HEK293 (cell line): ENCODE data around the gene BICD2.

Source experiments
- CTCF ChIA-PET: fragments of 350-600 bp; formaldehyde crosslinking; extraction: SDS; loops from one replicate; lab custom pipeline; 2021; ENCODE audit warnings: antibody characterized with exemption; lab: Yijun Ruan, JAX
- POLR2A ChIA-PET: fragments of 300-600 bp; formaldehyde crosslinking; extraction: SDS; loops from one replicate; lab custom pipeline; 2020; ENCODE audit warnings: antibody characterized with exemption, inconsistent platforms; lab: Yijun Ruan, JAX
- H3K27ac ChIP-seq: fragments of 200-500 bp; sonication (Bioruptor generic); 2 replicates; pipeline ENCODE4 v1.5.1; 2014; ENCODE audit warnings: low read depth, low read length, control low read depth, inconsistent platforms; ENCODE audit errors: extremely low read depth
- H3K36me3 ChIP-seq, 2 experiments: fragments of 200-500 bp in 1 of 2; sonication (Bioruptor generic) in 1 of 2; 1 replicate in 1 of 2; 2 replicates in 1 of 2; pipeline ENCODE4 v1.5.1; 2014 to 2017; ENCODE audit warnings: inconsistent platforms in 2 of 2, low read length in 2 of 2; ENCODE audit not compliant: control insufficient read depth in 2 of 2, insufficient read depth in 1 of 2
- H3K4me1 ChIP-seq: fragments of 200-500 bp; sonication (Bioruptor generic); 2 replicates; pipeline ENCODE4 v1.5.1; 2014; ENCODE audit warnings: mild to moderate bottlenecking, low read length, inconsistent platforms; ENCODE audit not compliant: control insufficient read depth, insufficient read depth
- H3K4me3 ChIP-seq: 2 replicates; pipeline ENCODE4 v1.5.1; 2011; ENCODE audit warnings: low read depth, mild to moderate bottlenecking, control low read depth, low read length, moderate library complexity
- H3K9me3 ChIP-seq: fragments of 200-500 bp; sonication (Bioruptor generic); 2 replicates; pipeline ENCODE4 v1.5.1; 2014; ENCODE audit warnings: low read depth, low read length, inconsistent platforms; ENCODE audit not compliant: control insufficient read depth, insufficient read depth
- CTCF ChIP-seq: fragments of 450-650 bp; formaldehyde crosslinking; IDR thresholded peaks from 2 replicates; pipeline ENCODE4 v1.5.1; 2016; ENCODE audit warnings: missing biosample characterization, missing genetic modification characterization
- GLIS1 ChIP-seq: fragments of 450-650 bp; formaldehyde crosslinking; IDR thresholded peaks from 2 replicates; pipeline ENCODE4 v1.5.1; 2016; ENCODE audit warnings: missing biosample characterization, missing genetic modification characterization
- HOXD13 ChIP-seq: sonication (generic); formaldehyde crosslinking; IDR thresholded peaks from 2 replicates; pipeline ENCODE4 v1.8.0; 2022; ENCODE audit warnings: missing genetic modification reagents, borderline replicate concordance
- KLF16 ChIP-seq: fragments of 450-650 bp; formaldehyde crosslinking; IDR thresholded peaks from 2 replicates; pipeline ENCODE4 v1.5.1; 2017; ENCODE audit warnings: missing biosample characterization, missing genetic modification characterization
- ZIC2 ChIP-seq: fragments of 450-650 bp; formaldehyde crosslinking; IDR thresholded peaks from 2 replicates; pipeline ENCODE4 v1.5.1; 2016; ENCODE audit warnings: missing biosample characterization, missing genetic modification characterization
- ZNF214 ChIP-seq: fragments of 450-650 bp; formaldehyde crosslinking; IDR thresholded peaks from 2 replicates; pipeline ENCODE4 v1.5.1; 2017; ENCODE audit warnings: missing biosample characterization, mild to moderate bottlenecking, missing genetic modification characterization, borderline replicate concordance
- ZNF354C ChIP-seq: fragments of 450-650 bp; formaldehyde crosslinking; IDR thresholded peaks from 2 replicates; pipeline ENCODE4 v1.5.1; 2016; ENCODE audit warnings: missing biosample characterization, missing genetic modification characterization, low read depth, borderline replicate concordance
- ZNF426 ChIP-seq: fragments of 450-650 bp; formaldehyde crosslinking; IDR thresholded peaks from 2 replicates; pipeline ENCODE4 v1.5.1; 2017; ENCODE audit warnings: missing biosample characterization, missing genetic modification characterization, mild to moderate bottlenecking, inconsistent platforms, moderate library complexity
- ZNF623 ChIP-seq: fragments of 450-650 bp; formaldehyde crosslinking; IDR thresholded peaks from 2 replicates; pipeline ENCODE4 v1.5.1; 2016; ENCODE audit warnings: missing biosample characterization, missing genetic modification characterization
- ZNF704 ChIP-seq: fragments of 450-650 bp; formaldehyde crosslinking; IDR thresholded peaks from 2 replicates; pipeline ENCODE4 v1.5.1; 2016; ENCODE audit warnings: missing biosample characterization, missing genetic modification characterization
- ZNF792 ChIP-seq: fragments of 450-650 bp; formaldehyde crosslinking; IDR thresholded peaks from 2 replicates; pipeline ENCODE4 v1.5.1; 2016; ENCODE audit warnings: missing biosample characterization, missing genetic modification characterization
- ZSCAN16 ChIP-seq: fragments of 450-650 bp; formaldehyde crosslinking; IDR thresholded peaks from 2 replicates; pipeline ENCODE4 v1.5.1; 2016; ENCODE audit warnings: missing biosample characterization, missing genetic modification characterization
- TF ChIP-seq, protein P1 (sequence below): fragments of 450-650 bp; formaldehyde crosslinking; IDR thresholded peaks from 2 replicates; pipeline ENCODE4 v1.5.1; 2016; ENCODE audit warnings: missing biosample characterization, missing genetic modification characterization
- TF ChIP-seq, protein P2 (sequence below): fragments of 450-650 bp; formaldehyde crosslinking; IDR thresholded peaks from 2 replicates; pipeline ENCODE4 v1.5.1; 2017; ENCODE audit warnings: missing biosample characterization, missing genetic modification characterization

The BICD2 gene

DNA sequence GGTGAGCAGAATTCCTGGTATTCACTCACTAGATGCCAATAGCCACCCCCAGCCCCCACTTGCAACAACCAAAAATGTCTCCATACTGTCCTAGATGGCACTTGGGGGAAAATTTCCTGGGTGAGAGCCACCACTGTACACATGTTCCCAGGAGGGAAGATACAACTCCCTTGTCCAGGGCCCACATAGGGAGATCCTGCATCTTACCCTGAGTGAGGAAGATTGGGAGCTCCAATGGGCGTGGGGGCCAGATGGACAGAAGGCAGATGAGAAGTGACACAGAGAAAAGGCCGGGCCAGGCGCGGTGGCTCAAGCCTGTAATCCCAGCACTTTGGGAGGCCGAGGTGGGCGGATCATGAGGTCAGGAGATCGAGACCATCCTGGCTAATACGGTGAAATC is 82.4 kb downstream of the BICD2 start:
- Histone ChIP-seq H3K4me1 (no peaks in the 10 kb centered on the region), H3K36me3 (no peaks in the 10 kb centered on the region), H3K4me3 (no peak overlapping the region), H3K9me3 (no peaks in the 10 kb centered on the region), H3K27ac (no peak overlapping the region)
- CTCF ChIA-PET = no interaction called here
- POLR2A ChIA-PET = no interaction called here
- no peak for TF ChIP-seq ZNF792
- no peak for TF ChIP-seq ZNF214
- TF ChIP-seq, protein P1, sequence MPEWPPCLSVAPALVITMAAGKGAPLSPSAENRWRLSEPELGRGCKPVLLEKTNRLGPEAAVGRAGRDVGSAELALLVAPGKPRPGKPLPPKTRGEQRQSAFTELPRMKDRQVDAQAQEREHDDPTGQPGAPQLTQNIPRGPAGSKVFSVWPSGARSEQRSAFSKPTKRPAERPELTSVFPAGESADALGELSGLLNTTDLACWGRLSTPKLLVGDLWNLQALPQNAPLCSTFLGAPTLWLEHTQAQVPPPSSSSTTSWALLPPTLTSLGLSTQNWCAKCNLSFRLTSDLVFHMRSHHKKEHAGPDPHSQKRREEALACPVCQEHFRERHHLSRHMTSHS = no peak
- no peak for TF ChIP-seq HOXD13 (CRISPR knock-in tag)
- no peak for TF ChIP-seq ZNF704 (tag by site-specific recombination)
- TF ChIP-seq ZNF623 (tag by site-specific recombination) = no peak
- TF ChIP-seq KLF16 (tag by site-specific recombination) = no peak
- TF ChIP-seq ZSCAN16 = no peak
- no peak for TF ChIP-seq CTCF (tag by site-specific recombination)
- TF ChIP-seq ZNF426 = no peak
- TF ChIP-seq ZNF354C (tag by site-specific recombination) = no peak
- TF ChIP-seq, all 188 proteins: peak for 0

- POLR2A ChIA-PET = no interaction called here
- no peak overlapping the region for H3K27ac ChIP-seq
- H3K4me3 ChIP-seq = no peak overlapping the region
- no peaks in the 10 kb centered on the region for H3K9me3 ChIP-seq
- CTCF ChIA-PET = interaction anchor here (0.5 kb wide), 1 partner anchor 50 kb away, joined by 3 read pairs; no protein-coding TSS in a partner anchor
- no peaks in the 10 kb centered on the region for H3K36me3 ChIP-seq
- TF ChIP-seq GLIS1 (tag by site-specific recombination) (peak; percentile 47), ZIC2 (tag by site-specific recombination) (0 out of 2 replicates have a peak, but pooled peaks have one; percentile 10)
- TF ChIP-seq, protein P2, sequence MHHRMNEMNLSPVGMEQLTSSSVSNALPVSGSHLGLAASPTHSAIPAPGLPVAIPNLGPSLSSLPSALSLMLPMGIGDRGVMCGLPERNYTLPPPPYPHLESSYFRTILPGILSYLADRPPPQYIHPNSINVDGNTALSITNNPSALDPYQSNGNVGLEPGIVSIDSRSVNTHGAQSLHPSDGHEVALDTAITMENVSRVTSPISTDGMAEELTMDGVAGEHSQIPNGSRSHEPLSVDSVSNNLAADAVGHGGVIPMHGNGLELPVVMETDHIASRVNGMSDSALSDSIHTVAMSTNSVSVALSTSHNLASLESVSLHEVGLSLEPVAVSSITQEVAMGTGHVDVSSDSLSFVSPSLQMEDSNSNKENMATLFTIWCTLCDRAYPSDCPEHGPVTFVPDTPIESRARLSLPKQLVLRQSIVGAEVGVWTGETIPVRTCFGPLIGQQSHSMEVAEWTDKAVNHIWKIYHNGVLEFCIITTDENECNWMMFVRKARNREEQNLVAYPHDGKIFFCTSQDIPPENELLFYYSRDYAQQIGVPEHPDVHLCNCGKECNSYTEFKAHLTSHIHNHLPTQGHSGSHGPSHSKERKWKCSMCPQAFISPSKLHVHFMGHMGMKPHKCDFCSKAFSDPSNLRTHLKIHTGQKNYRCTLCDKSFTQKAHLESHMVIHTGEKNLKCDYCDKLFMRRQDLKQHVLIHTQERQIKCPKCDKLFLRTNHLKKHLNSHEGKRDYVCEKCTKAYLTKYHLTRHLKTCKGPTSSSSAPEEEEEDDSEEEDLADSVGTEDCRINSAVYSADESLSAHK (tag by site-specific recombination) = no peak
- no peaks in the 10 kb centered on the region for H3K4me1 ChIP-seq
Measured at GRCh38 chr9:92680166-92681119, 84.2 kb downstream of the BICD2 start.
